Upper lobe of left lung (tissue), 6 donors: ENCODE measurements around the gene C3orf20. TPM values are rescaled to one million over a fixed set of nuclear protein-coding genes. Genes with fewer than 3 reads are reported as not detected.

Experiments
- ATAC-seq, 2 donors: fragments of 200-7000 bp; cut with Tn5 transposase; one replicate each; pipeline ENCODE4 v1.9.1; 2022; ENCODE audit warnings: mild to moderate bottlenecking in 2 of 2, moderate library complexity in 2 of 2; ENCODE audit not compliant: low FRiP score in 2 of 2
- DNase-seq, 2 donors: peaks; one replicate each; pipeline ENCODE4 v3.0.0-alpha.2; 2019 to 2020
- H3K27ac ChIP-seq, 4 donors: fragments of 200-600 bp; sonication (generic); one replicate each; pipeline ENCODE4 v1.5.1; 2016 to 2019
- H3K27me3 ChIP-seq, 4 donors: fragments of 200-600 bp; sonication (generic); one replicate each; pipeline ENCODE4 v1.5.1; 2017 to 2019
- H3K36me3 ChIP-seq, 4 donors: fragments of 200-600 bp; sonication (generic); one replicate each; pipeline ENCODE4 v1.5.1; 2016 to 2019
- H3K4me1 ChIP-seq, 4 donors: fragments of 200-600 bp; sonication (generic); one replicate each; pipeline ENCODE4 v1.5.1; 2018 to 2019
- H3K4me3 ChIP-seq, 4 donors: fragments of 200-600 bp; sonication (generic); one replicate each; pipeline ENCODE4 v1.5.1; 2017 to 2019; ENCODE audit warnings: mild to moderate bottlenecking in 2 of 4, moderate library complexity in 1 of 4
- H3K9me3 ChIP-seq, 4 donors: fragments of 200-600 bp; sonication (generic); one replicate each; pipeline ENCODE4 v1.5.1; 2018 to 2019
- CTCF ChIP-seq, 6 experiments: fragments of 450-650 bp in 4 of 6; fragments of 200-600 bp in 2 of 6; sonication (generic) in 2 of 6; IDR thresholded peaks; one replicate each; pipeline ENCODE4 v1.5.1; 2016 to 2019; ENCODE audit warnings: antibody characterized with exemption in 6 of 6
- EP300 ChIP-seq, 4 donors: sonication (generic); formaldehyde crosslinking; IDR thresholded peaks; one replicate each; pipeline ENCODE4 v1.5.1; 2017; ENCODE audit warnings: antibody characterized with exemption in 4 of 4, control low read depth in 2 of 4
- POLR2A ChIP-seq, 4 donors: fragments of 450-650 bp; IDR thresholded peaks; one replicate each; pipeline ENCODE4 v1.5.1; 2016 to 2017; ENCODE audit warnings: antibody characterized with exemption in 4 of 4, mild to moderate bottlenecking in 2 of 4
- POLR2AphosphoS5 ChIP-seq, 2 donors: sonication (generic); formaldehyde crosslinking; IDR thresholded peaks; one replicate each; pipeline ENCODE4 v1.5.1; 2017; ENCODE audit warnings: antibody characterized with exemption in 2 of 2
- WGBS, 2 donors: methylation state at CpG; one replicate each; pipeline ENCODE4 v1.1.5; 2017 to 2018; 5-methylcytosine and 5-hydroxymethylcytosine counted together
- total RNA-seq, 6 donors: library from RNA; depleted of rRNA in 4 of 6; stranded (reverse); fragments of >200 nt in 4 of 6; gene quantifications; one replicate each; pipeline versions ENCODE4 v1.1.0 to v1.2.1, GENCODE V29; 2016 to 2021
- donor health status: DM: no; HTN: no; CAD: no; lungs with moderate emphysema.
- donor health status: DM: no; HTN: yes; CAD: no; lungs with severe emphysema.

Gene C3orf20
- total RNA-seq, 6 donors from 2014 or later, result 0.09 to 0.11 (median 0.10) TPM; not detected in 3

- peaks cover 72 to 99% (median 98%) of the 10 kb centered on the region in 4 donors for H3K36me3 ChIP-seq
- ATAC-seq (no peak), DNase-seq (no peak)
- no peaks in the 10 kb centered on the region for H3K9me3 ChIP-seq
- no peak for TF ChIP-seq EP300 (IDR thresholded peaks at IDR 0.05)
- no peak overlapping the region for H3K27ac ChIP-seq
- no peaks in the 10 kb centered on the region for H3K27me3 ChIP-seq
- H3K4me1 ChIP-seq, result no peaks in the 10 kb centered on the region
- H3K4me3 ChIP-seq, result no peak overlapping the region
- 79 to 84% methylated on average over 4 of the region's 4 CpGs for WGBS, 2 donors
These were observed 14.0 kb upstream of the C3orf20 start for GRCh38 chr3:14660942-14661341.

GRCh38 chr3:14663396-14664135 is 11.4 kb upstream of the C3orf20 start:
- 86 to 91% methylated on average over 5 of the region's 5 CpGs for WGBS, 2 donors
- Histone ChIP-seq H3K27me3 (no peaks in the 10 kb centered on the region), H3K27ac (no peak overlapping the region), H3K4me3 (no peak overlapping the region), H3K36me3 (peaks cover 77 to 100% (median 99%) of the 10 kb centered on the region in 4 donors), H3K4me1 (no peaks in the 10 kb centered on the region), H3K9me3 (no peaks in the 10 kb centered on the region)
- no peak for DNase-seq
- TF ChIP-seq CTCF (IDR thresholded peaks at IDR 0.05), result no peak
- no peak for TF ChIP-seq POLR2A (IDR thresholded peaks at IDR 0.05)
- TF ChIP-seq POLR2AphosphoS5 (IDR thresholded peaks at IDR 0.05), result no peak
- TF ChIP-seq EP300 (IDR thresholded peaks at IDR 0.05), result no peak
- no peak for ATAC-seq

GRCh38 chr3:14664170-14664569 is 10.8 kb upstream of the C3orf20 start:
- Histone ChIP-seq H3K9me3 (no peaks in the 10 kb centered on the region), H3K27ac (no peak overlapping the region), H3K4me3 (no peak overlapping the region), H3K36me3 (peaks cover 77 to 100% (median 99%) of the 10 kb centered on the region in 4 donors), H3K27me3 (no peaks in the 10 kb centered on the region), H3K4me1 (no peaks in the 10 kb centered on the region)
- 88 to 89% methylated on average over 3 of the region's 3 CpGs for WGBS, 2 donors
- ATAC-seq (no peak), DNase-seq (no peak)
- TF ChIP-seq CTCF (IDR thresholded peaks at IDR 0.05), result no peak

- DNase-seq (no peak), ATAC-seq (no peak)
- Histone ChIP-seq H3K4me1 (no peaks in the 10 kb centered on the region), H3K27me3 (no peaks in the 10 kb centered on the region), H3K36me3 (peaks cover 46 to 54% (median 52%) of the 10 kb centered on the region in 4 donors), H3K4me3 (no peak overlapping the region), H3K27ac (no peak overlapping the region), H3K9me3 (no peaks in the 10 kb centered on the region)
- 73 to 75% methylated on average over 4 of the region's 4 CpGs for WGBS, 2 donors
- TF ChIP-seq POLR2A (IDR thresholded peaks at IDR 0.05) (no peak), EP300 (IDR thresholded peaks at IDR 0.05) (no peak), POLR2AphosphoS5 (IDR thresholded peaks at IDR 0.05) (no peak)
These were observed 2.4 kb upstream of the C3orf20 start for GRCh38 chr3:14672588-14672987.

- H3K27ac ChIP-seq, result no peak overlapping the region
These were observed 1.9 kb downstream of the C3orf20 start for GRCh38 chr3:14676881-14677280.

More at GRCh38 chr3:14676881-14677280, 1.9 kb downstream of the C3orf20 start:
- no peaks in the 10 kb centered on the region for H3K27me3 ChIP-seq
- WGBS, 2 donors, result 81 to 88% methylated on average over 4 of the region's 4 CpGs
- no peaks in the 10 kb centered on the region for H3K9me3 ChIP-seq
- ATAC-seq, result no peak
- peaks cover 8 to 11% (median 9%) of the 10 kb centered on the region in 4 donors for H3K36me3 ChIP-seq
- no peak overlapping the region for H3K4me3 ChIP-seq
- no peaks in the 10 kb centered on the region for H3K4me1 ChIP-seq
- no peak for DNase-seq
- TF ChIP-seq EP300 (IDR thresholded peaks at IDR 0.05), result no peak
- TF ChIP-seq CTCF (IDR thresholded peaks at IDR 0.05), result no peak
- no peak for TF ChIP-seq POLR2A (IDR thresholded peaks at IDR 0.05)
- TF ChIP-seq POLR2AphosphoS5 (IDR thresholded peaks at IDR 0.05), result no peak
